ENCODE data around the gene ZNF454.

DNA sequence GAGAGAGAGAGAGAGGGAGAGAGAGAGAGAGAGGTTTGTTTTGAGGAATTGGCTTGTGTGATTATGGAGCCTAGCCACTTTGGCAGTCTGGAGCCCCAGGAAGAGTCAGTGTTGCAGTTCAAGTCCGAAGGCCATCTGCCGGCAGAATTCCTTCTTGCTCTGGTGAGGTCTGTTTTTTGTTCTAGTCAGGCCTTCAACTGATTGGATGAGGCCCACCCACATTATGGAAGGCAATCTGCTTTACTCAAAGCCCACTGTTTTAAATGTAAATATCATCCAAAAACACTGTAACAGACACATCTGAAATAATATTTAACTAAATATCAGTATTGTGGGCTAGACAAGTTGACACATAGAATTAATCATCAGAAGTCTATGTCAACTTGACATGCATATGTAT, 65.6 kb downstream of the ZNF454 start:
- TF ChIP-seq YY1 (IDR thresholded peaks at IDR 0.05; ENCODE audit: insufficient read depth, insufficient read length): no peak
- TF ChIP-seq ZNF274 (IDR thresholded peaks at IDR 0.05; ENCODE audit: low read depth, low read length): no peak
